Osteoblast (primary cell): ENCODE results near the gene SULT2B1. TPM values are rescaled to one million over a fixed set of nuclear protein-coding genes. Genes with fewer than 3 reads are reported as not detected.

Experiments used
- DNase-seq: peaks from one replicate; pipeline ENCODE4 v3.0.0; 2011; ENCODE audit warnings: low spot score, mixed read lengths; ENCODE audit not compliant: insufficient read length; ENCODE audit errors: missing footprints
- H2AFZ ChIP-seq: 2 replicates; pipeline ENCODE4 v1.6.0; 2011; ENCODE audit warnings: mild to moderate bottlenecking, low read length
- H3K27ac ChIP-seq: 2 replicates; pipeline ENCODE4 v1.5.1; 2011; ENCODE audit warnings: mild to moderate bottlenecking, low read depth, low read length, moderate library complexity
- H3K27me3 ChIP-seq: 2 replicates; pipeline ENCODE4 v1.6.0; 2012; ENCODE audit warnings: mild to moderate bottlenecking, control low read depth, inconsistent platforms, low read length, moderate library complexity; ENCODE audit not compliant: insufficient read depth
- H3K36me3 ChIP-seq: 2 replicates; pipeline ENCODE4 v1.5.1; 2011; ENCODE audit warnings: mild to moderate bottlenecking, low read length, control low read depth, moderate library complexity; ENCODE audit not compliant: insufficient read depth
- H3K4me1 ChIP-seq: 2 replicates; pipeline ENCODE4 v1.5.1; 2011; ENCODE audit warnings: mild to moderate bottlenecking, low read length, control low read depth, moderate library complexity; ENCODE audit not compliant: insufficient read depth
- H3K4me2 ChIP-seq: 2 replicates; pipeline ENCODE4 v1.6.0; 2011; ENCODE audit warnings: mild to moderate bottlenecking, low read length; ENCODE audit not compliant: insufficient read depth
- H3K4me3 ChIP-seq: fragments of 200-600 bp; sonication (generic); 3 replicates; pipeline ENCODE4 v1.5.1; 2012; ENCODE audit warnings: mild to moderate bottlenecking, low read length, inconsistent platforms; ENCODE audit not compliant: insufficient read depth
- H3K79me2 ChIP-seq: 2 replicates; pipeline ENCODE4 v1.6.0; 2012; ENCODE audit warnings: mild to moderate bottlenecking, low read length, control low read depth, inconsistent platforms; ENCODE audit not compliant: insufficient read depth
- H3K9me3 ChIP-seq: 2 replicates; pipeline ENCODE4 v1.5.1; 2011; ENCODE audit warnings: low read depth, low read length, control low read depth
- H4K20me1 ChIP-seq: 2 replicates; pipeline ENCODE4 v1.6.0; 2012; ENCODE audit warnings: mild to moderate bottlenecking, low read length, control low read depth; ENCODE audit not compliant: insufficient read depth
- total RNA-seq: library from RNA; depleted of rRNA; stranded (reverse); fragments of >200 nt; gene quantifications from 2 replicates; pipeline ENCODE4 v1.2.3, GENCODE V29; 2012
- TF ChIP-seq, protein P1 (sequence below): IDR thresholded peaks from 2 replicates; pipeline ENCODE4 v1.5.1; 2011; ENCODE audit warnings: mild to moderate bottlenecking, low read depth, low read length, moderate library complexity; ENCODE audit errors: extremely low read depth

SULT2B1 gene
- total RNA-seq, 1 donor, result under 0.01 TPM

DNA sequence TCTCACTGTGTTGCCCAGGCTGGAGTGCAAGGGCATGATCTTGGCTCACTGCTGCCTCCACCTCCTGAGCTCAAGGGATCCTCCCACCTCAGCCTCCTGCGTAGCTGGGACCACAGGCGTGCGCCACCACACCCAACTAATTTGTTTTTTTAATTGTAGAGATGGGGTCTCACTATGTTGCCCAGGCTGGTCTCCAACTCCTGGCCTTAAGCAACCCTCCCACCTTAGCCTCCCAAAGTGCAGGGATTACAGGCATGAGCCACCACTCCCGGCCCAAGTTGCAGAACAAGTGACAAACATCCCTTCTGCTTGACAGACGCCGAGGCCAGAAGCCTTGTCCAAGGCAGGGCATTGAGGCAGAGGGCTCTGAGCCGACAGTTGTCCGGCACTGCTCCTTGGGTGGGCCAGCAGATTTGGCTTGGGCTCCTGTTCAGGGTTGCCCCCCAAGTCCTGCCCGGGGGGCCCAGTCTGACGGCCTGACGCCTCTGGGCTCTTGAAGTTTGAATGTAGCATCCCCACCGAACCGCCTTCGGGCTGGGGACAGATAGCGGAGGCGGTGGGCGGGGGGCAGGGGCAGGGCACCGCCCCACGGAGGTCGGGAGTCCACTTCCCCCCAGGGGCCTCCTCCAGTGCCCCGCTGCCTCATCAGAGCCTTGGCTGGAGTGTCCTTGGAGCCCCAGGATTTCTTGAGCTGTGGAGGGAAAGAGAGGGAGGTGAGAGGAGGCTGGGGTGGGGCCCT is 48.9 kb downstream of the SULT2B1 start:
- peak; percentile 50 for DNase-seq
- H3K36me3 ChIP-seq, result no peaks in the 10 kb centered on the region
- no peaks in the 10 kb centered on the region for H3K79me2 ChIP-seq
- H4K20me1 ChIP-seq, result no peaks in the 10 kb centered on the region
- H3K4me2 ChIP-seq, result no peak overlapping the region
- H3K4me1 ChIP-seq, result no peaks in the 10 kb centered on the region
- TF ChIP-seq, protein P1, sequence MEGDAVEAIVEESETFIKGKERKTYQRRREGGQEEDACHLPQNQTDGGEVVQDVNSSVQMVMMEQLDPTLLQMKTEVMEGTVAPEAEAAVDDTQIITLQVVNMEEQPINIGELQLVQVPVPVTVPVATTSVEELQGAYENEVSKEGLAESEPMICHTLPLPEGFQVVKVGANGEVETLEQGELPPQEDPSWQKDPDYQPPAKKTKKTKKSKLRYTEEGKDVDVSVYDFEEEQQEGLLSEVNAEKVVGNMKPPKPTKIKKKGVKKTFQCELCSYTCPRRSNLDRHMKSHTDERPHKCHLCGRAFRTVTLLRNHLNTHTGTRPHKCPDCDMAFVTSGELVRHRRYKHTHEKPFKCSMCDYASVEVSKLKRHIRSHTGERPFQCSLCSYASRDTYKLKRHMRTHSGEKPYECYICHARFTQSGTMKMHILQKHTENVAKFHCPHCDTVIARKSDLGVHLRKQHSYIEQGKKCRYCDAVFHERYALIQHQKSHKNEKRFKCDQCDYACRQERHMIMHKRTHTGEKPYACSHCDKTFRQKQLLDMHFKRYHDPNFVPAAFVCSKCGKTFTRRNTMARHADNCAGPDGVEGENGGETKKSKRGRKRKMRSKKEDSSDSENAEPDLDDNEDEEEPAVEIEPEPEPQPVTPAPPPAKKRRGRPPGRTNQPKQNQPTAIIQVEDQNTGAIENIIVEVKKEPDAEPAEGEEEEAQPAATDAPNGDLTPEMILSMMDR, result no peak
- H2AFZ ChIP-seq, result no peak overlapping the region
- no peaks in the 10 kb centered on the region for H3K9me3 ChIP-seq
- H3K27me3 ChIP-seq, result no peaks in the 10 kb centered on the region
- no peak overlapping the region for H3K4me3 ChIP-seq
- no peak overlapping the region for H3K27ac ChIP-seq

GRCh38 chr19:48603001-48603400 is 51.0 kb downstream of the SULT2B1 start:
- Histone ChIP-seq H4K20me1 (no peaks in the 10 kb centered on the region), H3K4me2 (no peak overlapping the region), H3K9me3 (no peaks in the 10 kb centered on the region), H3K4me3 (no peak overlapping the region), H3K27ac (no peak overlapping the region), H3K79me2 (no peaks in the 10 kb centered on the region), H2AFZ (no peak overlapping the region), H3K4me1 (no peaks in the 10 kb centered on the region), H3K36me3 (no peaks in the 10 kb centered on the region), H3K27me3 (no peaks in the 10 kb centered on the region)
- TF ChIP-seq, protein P1, result no peak
- peak; percentile 91 for DNase-seq

- DNase-seq, result no peak
- H3K4me2 ChIP-seq, result no peak overlapping the region
Measured at GRCh38 chr19:48603449-48603848, 51.5 kb downstream of the SULT2B1 start.

GRCh38 chr19:48603850-48604249 is 51.9 kb downstream of the SULT2B1 start:
- DNase-seq, result peak; percentile 39
- TF ChIP-seq, protein P1, result no peak

More at GRCh38 chr19:48603449-48603848, 51.5 kb downstream of the SULT2B1 start:
- H4K20me1 ChIP-seq, result no peaks in the 10 kb centered on the region
- no peak overlapping the region for H3K27ac ChIP-seq
- H3K4me3 ChIP-seq, result no peak overlapping the region
- no peaks in the 10 kb centered on the region for H3K27me3 ChIP-seq
- no peaks in the 10 kb centered on the region for H3K36me3 ChIP-seq
- H2AFZ ChIP-seq, result no peak overlapping the region
- TF ChIP-seq, protein P1, result no peak
- H3K79me2 ChIP-seq, result no peaks in the 10 kb centered on the region
- H3K4me1 ChIP-seq, result no peaks in the 10 kb centered on the region
- no peaks in the 10 kb centered on the region for H3K9me3 ChIP-seq

More at GRCh38 chr19:48603850-48604249, 51.9 kb downstream of the SULT2B1 start:
- Histone ChIP-seq H3K9me3 (no peaks in the 10 kb centered on the region), H3K4me2 (no peak overlapping the region), H3K4me1 (no peaks in the 10 kb centered on the region), H3K79me2 (no peaks in the 10 kb centered on the region), H3K36me3 (no peaks in the 10 kb centered on the region), H4K20me1 (no peaks in the 10 kb centered on the region), H3K27ac (no peak overlapping the region), H3K27me3 (no peaks in the 10 kb centered on the region), H2AFZ (no peak overlapping the region), H3K4me3 (no peak overlapping the region)
